ENCODE measurements around the gene FAM81A. TPM values are rescaled to one million over a fixed set of nuclear protein-coding genes. Genes with fewer than 3 reads are reported as not detected.

The FAM81A gene
- polyA plus RNA-seq, 1 donor from 2014 or later: 5.0 TPM

- no peaks in the 10 kb centered on the region for H3K79me2 ChIP-seq (replicated peaks; ENCODE audit: insufficient read depth, low read length)
- H3K4me2 ChIP-seq (ENCODE audit: low read length): no peak overlapping the region
- no peaks in the 10 kb centered on the region for H3K27me3 ChIP-seq (ENCODE audit: insufficient read depth, low read depth, low read length)
- no peak overlapping the region for H3K27ac ChIP-seq (ENCODE audit: low read length)
- no peak overlapping the region for H3K9ac ChIP-seq (ENCODE audit: low read length)
- no peaks in the 10 kb centered on the region for H3K9me3 ChIP-seq (ENCODE audit: low read length)
- TF ChIP-seq EP300 (conservative IDR thresholded peaks at IDR 0.05; ENCODE audit: poor library complexity, severe bottlenecking) (no peak), TAF1 (IDR thresholded peaks at IDR 0.05; ENCODE audit: low read depth) (no peak), CTCF (IDR thresholded peaks at IDR 0.05; ENCODE audit: poor library complexity, severe bottlenecking) (no peak), REST (IDR thresholded peaks at IDR 0.05; ENCODE audit: borderline replicate concordance) (no peak), RAD21 (conservative IDR thresholded peaks at IDR 0.05) (no peak), SMC3 (conservative IDR thresholded peaks at IDR 0.05; ENCODE audit: poor library complexity) (no peak), EZH2 (IDR thresholded peaks at IDR 0.05; ENCODE audit: borderline replicate concordance, insufficient read depth, low read length, poor library complexity, severe bottlenecking) (no peak), POLR2AphosphoS5 (IDR thresholded peaks at IDR 0.05) (no peak), MXI1 (conservative IDR thresholded peaks at IDR 0.05; ENCODE audit: poor library complexity, severe bottlenecking) (no peak)
- no peaks in the 10 kb centered on the region for H3K9me2 ChIP-seq (ENCODE audit: insufficient read depth, low read length)
- no peaks in the 10 kb centered on the region for H3K36me3 ChIP-seq (ENCODE audit: insufficient read depth, low read length)
- no peak overlapping the region for H3K4me3 ChIP-seq (ENCODE audit: low read length)
- H4K20me1 ChIP-seq (ENCODE audit: insufficient read depth): no peaks in the 10 kb centered on the region
- no peaks in the 10 kb centered on the region for H3F3A ChIP-seq (ENCODE audit: insufficient read depth, low read length, poor library complexity, severe bottlenecking)
- no peak overlapping the region for H2AFZ ChIP-seq (ENCODE audit: low read depth, low read length)
These were observed 111.6 kb downstream of the FAM81A start for GRCh38 chr15:59549301-59550185.

GRCh38 chr15:59550530-59550929, 112.5 kb downstream of the FAM81A start:
- H3K4me2 ChIP-seq (ENCODE audit: low read length): no peak overlapping the region

More at GRCh38 chr15:59550530-59550929, 112.5 kb downstream of the FAM81A start:
- no peak for TF ChIP-seq TAF1 (IDR thresholded peaks at IDR 0.05; ENCODE audit: low read depth)
- TF ChIP-seq REST (IDR thresholded peaks at IDR 0.05; ENCODE audit: borderline replicate concordance): no peak
- TF ChIP-seq POLR2AphosphoS5 (IDR thresholded peaks at IDR 0.05): no peak
- no peak for TF ChIP-seq MXI1 (conservative IDR thresholded peaks at IDR 0.05; ENCODE audit: poor library complexity, severe bottlenecking)
- no peak for TF ChIP-seq EZH2 (IDR thresholded peaks at IDR 0.05; ENCODE audit: borderline replicate concordance, insufficient read depth, low read length, poor library complexity, severe bottlenecking)
- TF ChIP-seq EP300 (conservative IDR thresholded peaks at IDR 0.05; ENCODE audit: poor library complexity, severe bottlenecking): no peak
- no peak for TF ChIP-seq RAD21 (conservative IDR thresholded peaks at IDR 0.05)
- TF ChIP-seq SMC3 (conservative IDR thresholded peaks at IDR 0.05; ENCODE audit: poor library complexity): no peak
- no peak for TF ChIP-seq CTCF (IDR thresholded peaks at IDR 0.05; ENCODE audit: poor library complexity, severe bottlenecking)
- Histone ChIP-seq H3K4me3 (ENCODE audit: low read length) (no peak overlapping the region), H4K20me1 (ENCODE audit: insufficient read depth) (no peaks in the 10 kb centered on the region), H3K9me2 (ENCODE audit: insufficient read depth, low read length) (no peaks in the 10 kb centered on the region), H3K27me3 (ENCODE audit: insufficient read depth, low read depth, low read length) (no peaks in the 10 kb centered on the region), H3F3A (ENCODE audit: insufficient read depth, low read length, poor library complexity, severe bottlenecking) (no peaks in the 10 kb centered on the region), H3K9ac (ENCODE audit: low read length) (no peak overlapping the region), H3K36me3 (ENCODE audit: insufficient read depth, low read length) (no peaks in the 10 kb centered on the region), H3K27ac (ENCODE audit: low read length) (no peak overlapping the region), H2AFZ (ENCODE audit: low read depth, low read length) (no peak overlapping the region), H3K79me2 (replicated peaks; ENCODE audit: insufficient read depth, low read length) (no peaks in the 10 kb centered on the region), H3K9me3 (ENCODE audit: low read length) (no peaks in the 10 kb centered on the region)
